ENCODE results near the gene APBB1IP.
"Not testable (repeated sequence)": the region's sequence is repeated elsewhere in the genome, so short reads cannot be mapped to it uniquely, and the experiment has no call there.

The APBB1IP gene

DNA sequence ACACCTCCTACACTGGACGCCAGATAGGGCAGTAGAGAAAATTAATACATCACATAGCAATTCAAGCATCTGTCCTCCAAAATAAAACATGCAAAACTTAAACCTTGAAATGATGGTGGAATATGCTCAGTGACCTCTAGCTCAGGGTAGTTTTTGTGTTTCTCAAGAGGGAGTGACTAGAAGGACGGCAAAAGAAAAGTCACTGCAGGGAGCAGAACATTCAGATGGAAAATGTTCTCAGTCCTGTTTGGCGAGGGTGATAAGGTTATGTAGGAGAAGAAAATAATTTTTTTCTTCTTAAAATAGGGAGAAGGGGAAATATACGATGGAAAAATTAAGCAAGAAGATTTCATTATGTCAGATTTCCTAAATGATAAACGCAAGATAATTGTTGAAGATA lies 50.9 kb downstream of the APBB1IP start:
- Histone ChIP-seq H3K27ac (ENCODE audit: low read depth, low read length) (no peak overlapping the region), H3K27me3 (ENCODE audit: low read length) (no peaks in the 10 kb centered on the region)

DNA sequence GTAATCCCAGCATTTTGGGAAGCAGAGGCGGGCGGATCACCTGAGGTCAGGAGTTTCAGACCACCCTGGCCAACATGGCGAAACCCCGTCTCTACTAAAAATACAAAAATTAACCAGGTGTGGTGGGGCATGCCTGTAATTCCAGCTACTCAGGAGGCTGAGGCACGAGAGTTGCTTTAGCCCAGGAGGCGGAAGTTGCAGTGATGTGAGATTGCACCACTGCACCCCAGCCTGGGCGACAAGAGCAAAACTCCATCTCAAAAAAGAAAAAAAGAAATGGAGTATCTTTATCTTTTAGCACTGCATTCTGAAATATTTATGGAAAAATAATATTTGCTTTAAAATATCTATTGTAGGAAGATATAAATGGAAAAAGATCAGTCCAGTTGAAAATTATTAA lies 52.2 kb downstream of the APBB1IP start:
- not testable (repeated sequence) for H3K4me3 ChIP-seq (ENCODE audit: insufficient read depth, low read length, poor library complexity, severe bottlenecking); H3K9me2 ChIP-seq (replicated peaks; ENCODE audit: insufficient read depth, low read length); H3K4me2 ChIP-seq (ENCODE audit: low read depth, low read length, poor library complexity, severe bottlenecking); H2AFZ ChIP-seq (ENCODE audit: low read depth, low read length, severe bottlenecking); H3K27me3 ChIP-seq (ENCODE audit: low read length); H3K27ac ChIP-seq (ENCODE audit: low read depth, low read length); H4K20me1 ChIP-seq (ENCODE audit: low read depth, low read length); H3K9ac ChIP-seq (ENCODE audit: low read length); H3F3A ChIP-seq (ENCODE audit: insufficient read depth); H3K9me3 ChIP-seq (ENCODE audit: insufficient read depth, low read length)
- Histone ChIP-seq H3K79me2 (ENCODE audit: insufficient read depth, low read length) (peaks cover 72% of the 10 kb centered on the region), H3K36me3 (ENCODE audit: low read length) (peaks cover 19% of the 10 kb centered on the region)

More for the DNA sequence above, 50.9 kb downstream of the APBB1IP start:
- Histone ChIP-seq H3K36me3 (ENCODE audit: low read length) (peaks cover 15% of the 10 kb centered on the region), H4K20me1 (ENCODE audit: low read depth, low read length) (no peaks in the 10 kb centered on the region), H3K4me3 (ENCODE audit: insufficient read depth, low read length, poor library complexity, severe bottlenecking) (no peak overlapping the region), H3K9me3 (ENCODE audit: insufficient read depth, low read length) (no peaks in the 10 kb centered on the region), H3K9ac (ENCODE audit: low read length) (no peak overlapping the region), H3K4me2 (ENCODE audit: low read depth, low read length, poor library complexity, severe bottlenecking) (no peak overlapping the region), H3K79me2 (ENCODE audit: insufficient read depth, low read length) (peaks cover 80% of the 10 kb centered on the region), H3K9me2 (replicated peaks; ENCODE audit: insufficient read depth, low read length) (no peaks in the 10 kb centered on the region), H2AFZ (ENCODE audit: low read depth, low read length, severe bottlenecking) (no peak overlapping the region), H3F3A (ENCODE audit: insufficient read depth) (no peaks in the 10 kb centered on the region; the same call in 1 of the 2 replicates)
- TF ChIP-seq, protein P1, sequence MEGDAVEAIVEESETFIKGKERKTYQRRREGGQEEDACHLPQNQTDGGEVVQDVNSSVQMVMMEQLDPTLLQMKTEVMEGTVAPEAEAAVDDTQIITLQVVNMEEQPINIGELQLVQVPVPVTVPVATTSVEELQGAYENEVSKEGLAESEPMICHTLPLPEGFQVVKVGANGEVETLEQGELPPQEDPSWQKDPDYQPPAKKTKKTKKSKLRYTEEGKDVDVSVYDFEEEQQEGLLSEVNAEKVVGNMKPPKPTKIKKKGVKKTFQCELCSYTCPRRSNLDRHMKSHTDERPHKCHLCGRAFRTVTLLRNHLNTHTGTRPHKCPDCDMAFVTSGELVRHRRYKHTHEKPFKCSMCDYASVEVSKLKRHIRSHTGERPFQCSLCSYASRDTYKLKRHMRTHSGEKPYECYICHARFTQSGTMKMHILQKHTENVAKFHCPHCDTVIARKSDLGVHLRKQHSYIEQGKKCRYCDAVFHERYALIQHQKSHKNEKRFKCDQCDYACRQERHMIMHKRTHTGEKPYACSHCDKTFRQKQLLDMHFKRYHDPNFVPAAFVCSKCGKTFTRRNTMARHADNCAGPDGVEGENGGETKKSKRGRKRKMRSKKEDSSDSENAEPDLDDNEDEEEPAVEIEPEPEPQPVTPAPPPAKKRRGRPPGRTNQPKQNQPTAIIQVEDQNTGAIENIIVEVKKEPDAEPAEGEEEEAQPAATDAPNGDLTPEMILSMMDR (IDR thresholded peaks at IDR 0.05; ENCODE audit: insufficient read depth, low read length, poor library complexity, severe bottlenecking), result no peak
- TF ChIP-seq EZH2phosphoT487 (conservative IDR thresholded peaks at IDR 0.05; ENCODE audit: low read length), result no peak

DNA sequence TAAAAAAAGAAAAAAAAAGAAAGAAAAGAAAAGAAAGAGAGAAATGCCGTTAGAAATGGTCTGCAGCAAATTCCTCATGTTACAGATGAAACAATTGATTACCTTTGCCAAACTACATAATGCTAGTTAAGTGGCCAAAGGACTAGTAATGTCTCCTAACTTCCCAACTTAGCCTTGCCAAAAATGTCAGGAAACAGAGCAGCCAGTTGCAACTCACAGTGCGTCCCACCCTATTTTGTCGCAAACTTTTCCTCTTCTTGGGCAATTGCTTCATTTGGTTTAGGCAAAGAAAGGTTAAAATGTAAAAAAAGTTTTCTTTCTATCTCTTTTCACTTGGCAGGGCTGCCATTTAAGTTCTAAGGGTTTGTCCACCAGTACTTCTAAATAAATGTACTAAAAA lies 53.1 kb downstream of the APBB1IP start:
- H3K9me3 ChIP-seq (ENCODE audit: insufficient read depth, low read length), result no peaks in the 10 kb centered on the region
- no peak overlapping the region for H2AFZ ChIP-seq (ENCODE audit: low read depth, low read length, severe bottlenecking)
- 0 out of 2 replicates have a peak, but pooled peaks cover 4% of the 10 kb centered on the region for H3F3A ChIP-seq (ENCODE audit: insufficient read depth)
- no peak overlapping the region for H3K4me2 ChIP-seq (ENCODE audit: low read depth, low read length, poor library complexity, severe bottlenecking)
- H3K79me2 ChIP-seq (ENCODE audit: insufficient read depth, low read length), result peaks cover 64% of the 10 kb centered on the region
- H3K27ac ChIP-seq (ENCODE audit: low read depth, low read length), result no peak overlapping the region
- no peak for TF ChIP-seq EZH2phosphoT487 (conservative IDR thresholded peaks at IDR 0.05; ENCODE audit: low read length)
- TF ChIP-seq, protein P1 (IDR thresholded peaks at IDR 0.05; ENCODE audit: insufficient read depth, low read length, poor library complexity, severe bottlenecking), result no peak
- no peak overlapping the region for H3K4me3 ChIP-seq (ENCODE audit: insufficient read depth, low read length, poor library complexity, severe bottlenecking)
- H3K9me2 ChIP-seq (replicated peaks; ENCODE audit: insufficient read depth, low read length), result no peaks in the 10 kb centered on the region
- H4K20me1 ChIP-seq (ENCODE audit: low read depth, low read length), result no peaks in the 10 kb centered on the region
- H3K27me3 ChIP-seq (ENCODE audit: low read length), result no peaks in the 10 kb centered on the region
- H3K9ac ChIP-seq (ENCODE audit: low read length), result no peak overlapping the region
- peaks cover 26% of the 10 kb centered on the region for H3K36me3 ChIP-seq (ENCODE audit: low read length)

DNA sequence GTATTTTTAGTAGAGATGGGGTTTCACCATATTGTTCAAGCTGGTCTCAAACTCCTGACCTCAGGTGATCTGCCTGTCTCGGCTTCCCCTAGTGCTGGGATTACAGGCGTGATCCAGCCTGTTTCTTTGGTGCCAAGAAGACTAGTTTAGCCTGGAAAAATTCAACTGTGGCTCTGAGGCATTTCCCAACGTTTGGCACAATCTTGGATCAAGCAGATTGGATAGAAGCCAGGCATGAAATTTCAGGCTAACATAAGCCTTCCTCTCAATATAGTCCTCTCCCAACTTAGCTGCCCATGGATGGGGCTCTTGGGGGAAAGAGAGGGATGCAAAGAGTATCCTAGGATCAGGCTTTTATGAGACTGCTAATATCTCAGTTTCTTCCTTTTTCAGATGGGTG lies 53.8 kb downstream of the APBB1IP start:
- peaks cover 57% of the 10 kb centered on the region for H3K79me2 ChIP-seq (ENCODE audit: insufficient read depth, low read length)
- no peaks in the 10 kb centered on the region for H3K9me3 ChIP-seq (ENCODE audit: insufficient read depth, low read length)
- no peaks in the 10 kb centered on the region for H4K20me1 ChIP-seq (ENCODE audit: low read depth, low read length)
- no peaks in the 10 kb centered on the region for H3K9me2 ChIP-seq (replicated peaks; ENCODE audit: insufficient read depth, low read length)
- TF ChIP-seq, protein P1 (IDR thresholded peaks at IDR 0.05; ENCODE audit: insufficient read depth, low read length, poor library complexity, severe bottlenecking), result no peak
- no peak for TF ChIP-seq EZH2phosphoT487 (conservative IDR thresholded peaks at IDR 0.05; ENCODE audit: low read length)
- H2AFZ ChIP-seq (ENCODE audit: low read depth, low read length, severe bottlenecking), result no peak overlapping the region
- no peaks in the 10 kb centered on the region for H3K27me3 ChIP-seq (ENCODE audit: low read length)
- H3K9ac ChIP-seq (ENCODE audit: low read length), result no peak overlapping the region
- no peak overlapping the region for H3K4me2 ChIP-seq (ENCODE audit: low read depth, low read length, poor library complexity, severe bottlenecking)
- H3K36me3 ChIP-seq (ENCODE audit: low read length), result peaks cover 29% of the 10 kb centered on the region
- H3K4me3 ChIP-seq (ENCODE audit: insufficient read depth, low read length, poor library complexity, severe bottlenecking), result no peak overlapping the region
- H3F3A ChIP-seq (ENCODE audit: insufficient read depth), result 0 out of 2 replicates have a peak, but pooled peaks cover 4% of the 10 kb centered on the region
- no peak overlapping the region for H3K27ac ChIP-seq (ENCODE audit: low read depth, low read length)

DNA sequence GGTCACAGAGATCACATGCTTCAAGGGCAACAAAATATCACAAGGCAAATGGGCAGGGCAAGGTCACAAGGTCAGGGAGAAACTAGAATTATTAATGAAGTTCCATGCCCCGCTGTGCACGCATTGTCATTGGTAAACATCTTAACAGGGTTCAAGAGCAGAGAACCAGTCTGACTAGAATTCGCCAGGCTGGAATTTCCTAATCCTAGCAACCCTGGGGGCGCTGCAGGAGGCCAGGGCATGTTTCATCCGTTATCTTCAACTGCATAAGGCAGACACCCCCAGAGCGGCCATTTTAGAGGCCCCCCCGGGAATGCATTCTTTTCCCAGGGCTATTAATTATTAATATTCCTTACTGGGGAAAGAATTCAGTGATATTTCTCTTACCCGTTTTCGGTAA lies 54.6 kb downstream of the APBB1IP start:
- H3K9me3 ChIP-seq (ENCODE audit: insufficient read depth, low read length); H4K20me1 ChIP-seq (ENCODE audit: low read depth, low read length); H3K27ac ChIP-seq (ENCODE audit: low read depth, low read length); H3F3A ChIP-seq (ENCODE audit: insufficient read depth); H3K9ac ChIP-seq (ENCODE audit: low read length); H3K27me3 ChIP-seq (ENCODE audit: low read length); H3K9me2 ChIP-seq (replicated peaks; ENCODE audit: insufficient read depth, low read length); H3K4me3 ChIP-seq (ENCODE audit: insufficient read depth, low read length, poor library complexity, severe bottlenecking); H3K4me2 ChIP-seq (ENCODE audit: low read depth, low read length, poor library complexity, severe bottlenecking); H2AFZ ChIP-seq (ENCODE audit: low read depth, low read length, severe bottlenecking): not testable (repeated sequence)
- Histone ChIP-seq H3K79me2 (ENCODE audit: insufficient read depth, low read length) (peaks cover 49% of the 10 kb centered on the region), H3K36me3 (ENCODE audit: low read length) (peaks cover 31% of the 10 kb centered on the region)
